Measurements from ENCODE around the gene METTL23.

DNA sequence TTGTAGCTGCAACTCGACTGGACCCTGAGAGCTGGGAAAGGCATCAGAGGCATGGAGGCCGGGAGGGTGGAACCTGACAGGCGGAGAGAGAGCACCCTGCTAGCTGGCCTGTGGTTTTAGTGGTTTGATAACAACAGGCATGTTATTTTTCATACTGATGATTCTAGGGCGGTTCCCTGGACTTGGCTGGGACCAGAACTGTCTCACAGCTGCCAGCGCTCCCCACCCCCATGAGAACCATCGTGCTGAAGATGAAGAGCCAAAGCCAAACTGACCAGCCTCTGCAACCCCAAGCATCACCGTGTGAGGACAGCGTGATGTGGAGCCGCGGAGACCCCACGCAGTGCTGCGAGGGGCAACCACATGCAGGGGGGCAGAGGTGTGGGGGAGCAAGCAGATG is 44.3 kb upstream of the METTL23 start:
- no peak for TF ChIP-seq POLR2A (IDR thresholded peaks at IDR 0.05; ENCODE audit: borderline replicate concordance, extremely low read depth, insufficient read depth, insufficient read length)
- TF ChIP-seq, protein P1, sequence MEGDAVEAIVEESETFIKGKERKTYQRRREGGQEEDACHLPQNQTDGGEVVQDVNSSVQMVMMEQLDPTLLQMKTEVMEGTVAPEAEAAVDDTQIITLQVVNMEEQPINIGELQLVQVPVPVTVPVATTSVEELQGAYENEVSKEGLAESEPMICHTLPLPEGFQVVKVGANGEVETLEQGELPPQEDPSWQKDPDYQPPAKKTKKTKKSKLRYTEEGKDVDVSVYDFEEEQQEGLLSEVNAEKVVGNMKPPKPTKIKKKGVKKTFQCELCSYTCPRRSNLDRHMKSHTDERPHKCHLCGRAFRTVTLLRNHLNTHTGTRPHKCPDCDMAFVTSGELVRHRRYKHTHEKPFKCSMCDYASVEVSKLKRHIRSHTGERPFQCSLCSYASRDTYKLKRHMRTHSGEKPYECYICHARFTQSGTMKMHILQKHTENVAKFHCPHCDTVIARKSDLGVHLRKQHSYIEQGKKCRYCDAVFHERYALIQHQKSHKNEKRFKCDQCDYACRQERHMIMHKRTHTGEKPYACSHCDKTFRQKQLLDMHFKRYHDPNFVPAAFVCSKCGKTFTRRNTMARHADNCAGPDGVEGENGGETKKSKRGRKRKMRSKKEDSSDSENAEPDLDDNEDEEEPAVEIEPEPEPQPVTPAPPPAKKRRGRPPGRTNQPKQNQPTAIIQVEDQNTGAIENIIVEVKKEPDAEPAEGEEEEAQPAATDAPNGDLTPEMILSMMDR (IDR thresholded peaks at IDR 0.05 in 2 of 3, conservative IDR thresholded peaks at IDR 0.05 in 1 of 3; ENCODE audit: borderline replicate concordance in 1 of 3, insufficient read depth in 1 of 3, low read depth in 2 of 3, low read length in 2 of 3) = no peak
- TF ChIP-seq SP1 (IDR thresholded peaks at IDR 0.05; ENCODE audit: low read depth) = no peak
- TF ChIP-seq, protein P2, sequence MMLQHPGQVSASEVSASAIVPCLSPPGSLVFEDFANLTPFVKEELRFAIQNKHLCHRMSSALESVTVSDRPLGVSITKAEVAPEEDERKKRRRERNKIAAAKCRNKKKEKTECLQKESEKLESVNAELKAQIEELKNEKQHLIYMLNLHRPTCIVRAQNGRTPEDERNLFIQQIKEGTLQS (IDR thresholded peaks at IDR 0.05) = no peak
- no peak for TF ChIP-seq EZH2 (IDR thresholded peaks at IDR 0.05)
- TF ChIP-seq POLR2AphosphoS5 (IDR thresholded peaks at IDR 0.05; ENCODE audit: low read depth, low read length) = no peak
- no peak for TF ChIP-seq JUND (IDR thresholded peaks at IDR 0.05)
- no peak for TF ChIP-seq EGR1 (IDR thresholded peaks at IDR 0.05; ENCODE audit: low read depth)
- no peak for TF ChIP-seq ZFX (IDR thresholded peaks at IDR 0.05)

All from HCT116 (cell line).